ENCODE measurements around the gene AOAH. TPM values are rescaled to one million over a fixed set of nuclear protein-coding genes. Genes with fewer than 3 reads are reported as not detected.

Gene AOAH
- total RNA-seq, 1 donor from 2014 or later = not detected

DNA sequence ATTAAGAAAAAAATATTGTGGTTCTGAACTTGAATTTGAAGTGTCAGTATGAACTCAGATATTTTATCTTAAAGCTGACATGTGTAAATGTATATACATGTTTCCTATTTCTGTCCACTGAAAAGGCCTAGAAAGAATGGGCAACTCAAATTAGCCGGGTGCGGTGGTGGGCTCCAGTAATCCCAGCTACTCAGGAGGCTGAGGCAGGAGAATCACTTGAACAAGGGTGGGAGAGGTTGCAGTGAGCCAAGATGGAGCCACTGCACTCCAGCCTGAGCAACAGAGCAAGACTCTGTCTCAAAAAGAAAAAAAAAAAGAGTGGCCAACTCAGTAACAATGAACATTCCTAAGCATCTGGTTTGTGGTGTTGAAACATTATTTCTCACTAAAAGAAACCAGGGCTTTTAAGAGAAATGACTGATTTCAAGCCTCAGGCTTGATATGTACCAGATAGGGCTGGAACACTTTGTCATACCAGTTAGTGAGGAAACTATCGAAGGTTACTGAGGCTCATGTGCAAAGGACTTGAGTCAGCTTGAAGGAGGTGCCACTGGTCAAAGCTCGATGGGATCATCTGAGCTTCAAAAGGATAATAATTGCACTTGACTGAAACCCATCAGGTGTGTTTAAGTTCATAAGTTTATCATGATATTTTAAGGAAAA is 40.5 kb downstream of the AOAH start:
- DNase-seq (ENCODE audit: extremely low spot score, unreplicated experiment) = no peak
- peaks cover 3% of the 10 kb centered on the region for H3K4me1 Mint-ChIP-seq (ENCODE audit: unreplicated experiment)
- no peaks in the 10 kb centered on the region for H3K27me3 Mint-ChIP-seq (ENCODE audit: unreplicated experiment)
- H3K9me3 Mint-ChIP-seq (ENCODE audit: unreplicated experiment) = no peaks in the 10 kb centered on the region
- no peak overlapping the region for H3K27ac Mint-ChIP-seq (ENCODE audit: unreplicated experiment)
- H3K4me3 Mint-ChIP-seq (ENCODE audit: unreplicated experiment) = no peak overlapping the region
- no peaks in the 10 kb centered on the region for H3K36me3 Mint-ChIP-seq (ENCODE audit: unreplicated experiment)
- TF ChIP-seq, protein P1, sequence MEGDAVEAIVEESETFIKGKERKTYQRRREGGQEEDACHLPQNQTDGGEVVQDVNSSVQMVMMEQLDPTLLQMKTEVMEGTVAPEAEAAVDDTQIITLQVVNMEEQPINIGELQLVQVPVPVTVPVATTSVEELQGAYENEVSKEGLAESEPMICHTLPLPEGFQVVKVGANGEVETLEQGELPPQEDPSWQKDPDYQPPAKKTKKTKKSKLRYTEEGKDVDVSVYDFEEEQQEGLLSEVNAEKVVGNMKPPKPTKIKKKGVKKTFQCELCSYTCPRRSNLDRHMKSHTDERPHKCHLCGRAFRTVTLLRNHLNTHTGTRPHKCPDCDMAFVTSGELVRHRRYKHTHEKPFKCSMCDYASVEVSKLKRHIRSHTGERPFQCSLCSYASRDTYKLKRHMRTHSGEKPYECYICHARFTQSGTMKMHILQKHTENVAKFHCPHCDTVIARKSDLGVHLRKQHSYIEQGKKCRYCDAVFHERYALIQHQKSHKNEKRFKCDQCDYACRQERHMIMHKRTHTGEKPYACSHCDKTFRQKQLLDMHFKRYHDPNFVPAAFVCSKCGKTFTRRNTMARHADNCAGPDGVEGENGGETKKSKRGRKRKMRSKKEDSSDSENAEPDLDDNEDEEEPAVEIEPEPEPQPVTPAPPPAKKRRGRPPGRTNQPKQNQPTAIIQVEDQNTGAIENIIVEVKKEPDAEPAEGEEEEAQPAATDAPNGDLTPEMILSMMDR (IDR thresholded peaks at IDR 0.05) = no peak

DNA sequence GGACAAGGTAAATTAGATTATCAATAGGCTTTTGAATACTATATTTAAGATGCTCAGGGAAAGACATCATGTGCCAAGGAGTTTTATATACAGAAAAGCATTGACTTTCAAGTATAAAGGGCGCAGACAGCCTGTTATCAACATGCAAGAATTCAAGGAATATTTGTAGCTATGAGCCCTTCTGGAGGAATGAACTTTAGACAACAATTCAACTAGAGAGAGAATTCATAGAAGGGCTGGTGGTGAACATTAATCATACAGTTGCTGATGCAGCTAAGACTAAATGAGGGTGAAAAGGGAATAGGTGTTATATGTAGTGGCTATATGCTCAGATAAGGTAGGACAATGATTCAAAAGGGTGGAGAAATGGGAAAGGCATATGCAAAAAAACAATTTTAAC is 41.2 kb downstream of the AOAH start:
- TF ChIP-seq, protein P1 (IDR thresholded peaks at IDR 0.05) = no peak
- H3K4me3 Mint-ChIP-seq (ENCODE audit: unreplicated experiment) = no peak overlapping the region
- H3K27ac Mint-ChIP-seq (ENCODE audit: unreplicated experiment) = no peak overlapping the region
- H3K9me3 Mint-ChIP-seq (ENCODE audit: unreplicated experiment) = no peaks in the 10 kb centered on the region
- no peaks in the 10 kb centered on the region for H3K36me3 Mint-ChIP-seq (ENCODE audit: unreplicated experiment)
- no peaks in the 10 kb centered on the region for H3K27me3 Mint-ChIP-seq (ENCODE audit: unreplicated experiment)
- no peak for DNase-seq (ENCODE audit: extremely low spot score, unreplicated experiment)
- peaks cover 3% of the 10 kb centered on the region for H3K4me1 Mint-ChIP-seq (ENCODE audit: unreplicated experiment)

DNA sequence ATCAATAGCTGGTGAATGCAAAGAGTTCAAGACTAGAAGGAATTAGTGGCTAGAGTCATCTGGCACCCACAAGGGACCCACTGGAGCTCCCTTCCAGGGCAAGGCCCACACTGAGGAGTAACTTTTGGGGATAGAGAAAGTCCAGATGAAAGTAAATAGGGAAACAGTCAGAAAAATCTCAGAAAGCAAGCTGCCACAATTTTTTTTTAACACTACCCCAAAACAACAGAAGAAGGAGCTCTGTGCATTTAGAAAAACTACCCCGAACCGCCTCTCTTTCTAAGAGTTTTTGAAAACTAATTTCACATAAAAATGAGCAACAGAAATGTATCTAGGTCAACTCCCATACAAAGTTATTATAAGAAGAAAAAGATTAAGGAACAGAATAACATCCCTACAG is 42.2 kb downstream of the AOAH start:
- Mint-ChIP-seq H3K4me3 (ENCODE audit: unreplicated experiment) (no peak overlapping the region), H3K4me1 (ENCODE audit: unreplicated experiment) (peaks cover 3% of the 10 kb centered on the region), H3K27me3 (ENCODE audit: unreplicated experiment) (no peaks in the 10 kb centered on the region), H3K36me3 (ENCODE audit: unreplicated experiment) (no peaks in the 10 kb centered on the region), H3K9me3 (ENCODE audit: unreplicated experiment) (no peaks in the 10 kb centered on the region), H3K27ac (ENCODE audit: unreplicated experiment) (no peak overlapping the region)
- TF ChIP-seq, protein P1 (IDR thresholded peaks at IDR 0.05) = no peak
- DNase-seq (ENCODE audit: extremely low spot score, unreplicated experiment) = no peak

DNA sequence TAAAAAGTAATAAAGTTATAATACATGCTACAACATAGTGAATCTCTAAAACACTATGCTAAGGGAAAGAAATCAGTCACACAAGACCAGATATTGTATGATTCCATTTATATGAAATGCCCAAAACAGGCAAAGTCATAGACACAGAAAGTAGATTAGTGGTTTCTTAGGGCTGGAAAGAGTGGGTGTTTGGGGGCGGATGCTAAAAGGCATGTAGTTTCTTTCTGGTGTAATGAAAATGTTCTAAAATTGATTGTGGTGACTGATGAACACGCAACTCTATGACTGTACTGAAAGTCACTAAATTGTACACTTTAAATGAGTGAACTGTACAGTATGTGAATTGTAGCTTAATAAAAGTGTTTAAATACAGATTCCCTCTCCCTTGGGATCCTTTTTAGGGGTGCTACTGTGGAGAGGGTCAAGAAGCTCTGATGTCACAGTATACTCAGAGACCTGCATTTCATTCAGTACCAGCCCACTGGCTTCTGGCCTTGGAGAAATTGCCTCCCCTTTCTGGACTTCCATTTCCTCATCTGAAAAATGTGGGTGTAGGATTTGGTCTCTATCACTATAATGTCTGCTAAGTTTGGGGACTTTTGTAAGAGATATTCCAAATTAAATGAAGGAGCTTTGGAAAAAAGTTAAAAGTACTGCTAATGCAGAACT is 46.4 kb downstream of the AOAH start:
- no peak for DNase-seq (ENCODE audit: extremely low spot score, unreplicated experiment)
- peaks cover 2% of the 10 kb centered on the region for H3K27me3 Mint-ChIP-seq (ENCODE audit: unreplicated experiment)
- H3K4me1 Mint-ChIP-seq (ENCODE audit: unreplicated experiment) = no peaks in the 10 kb centered on the region
- TF ChIP-seq, protein P1 (IDR thresholded peaks at IDR 0.05) = no peak
- H3K36me3 Mint-ChIP-seq (ENCODE audit: unreplicated experiment) = no peaks in the 10 kb centered on the region
- H3K9me3 Mint-ChIP-seq (ENCODE audit: unreplicated experiment) = no peaks in the 10 kb centered on the region
- no peak overlapping the region for H3K27ac Mint-ChIP-seq (ENCODE audit: unreplicated experiment)
- no peak overlapping the region for H3K4me3 Mint-ChIP-seq (ENCODE audit: unreplicated experiment)

DNA sequence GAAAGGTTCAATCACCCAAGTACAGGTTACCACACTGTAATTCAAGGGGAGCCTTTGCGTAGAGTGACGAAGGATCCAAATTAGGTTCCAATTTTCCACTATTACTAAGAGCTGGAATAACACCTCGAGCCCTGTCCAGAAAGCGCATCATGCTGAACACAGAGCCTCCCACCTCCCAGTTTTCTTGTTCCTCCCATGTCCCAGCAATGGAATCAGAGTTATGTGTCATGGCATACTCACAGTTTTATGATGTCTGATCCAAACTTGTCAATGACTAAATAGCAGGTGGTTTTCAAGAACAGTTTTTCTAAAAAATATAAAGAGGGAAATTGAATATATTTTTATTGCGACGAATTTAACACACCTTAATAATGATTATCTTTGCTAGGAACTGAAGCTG is 50.6 kb downstream of the AOAH start:
- Mint-ChIP-seq H3K27me3 (ENCODE audit: unreplicated experiment) (peaks cover 2% of the 10 kb centered on the region), H3K27ac (ENCODE audit: unreplicated experiment) (no peak overlapping the region), H3K4me3 (ENCODE audit: unreplicated experiment) (no peak overlapping the region), H3K4me1 (ENCODE audit: unreplicated experiment) (no peaks in the 10 kb centered on the region), H3K36me3 (ENCODE audit: unreplicated experiment) (no peaks in the 10 kb centered on the region), H3K9me3 (ENCODE audit: unreplicated experiment) (no peaks in the 10 kb centered on the region)
- TF ChIP-seq, protein P1 (IDR thresholded peaks at IDR 0.05) = no peak
- no peak for DNase-seq (ENCODE audit: extremely low spot score, unreplicated experiment)
